NCI-H1105 treated with DMSO at 0.1 percent for 48 hours (cell line): ENCODE data around the gene PSG7.
"Not testable (repeated sequence)": the region's sequence is repeated elsewhere in the genome, so short reads cannot be mapped to it uniquely, and the experiment has no call there.

ENCODE experiments used
- DNase-seq: peaks from one replicate; lab custom pipeline; 2025; lab: John Stamatoyannopoulos, UW

Gene PSG7

GRCh38 chr19:42913516-42913915, 23.5 kb downstream of the PSG7 start:
- DNase-seq: not testable (repeated sequence)

GRCh38 chr19:42912941-42913340, 24.1 kb downstream of the PSG7 start:
- DNase-seq: not testable (repeated sequence)

GRCh38 chr19:42911731-42912130, 25.3 kb downstream of the PSG7 start:
- not testable (repeated sequence) for DNase-seq

GRCh38 chr19:42906162-42906561, 30.8 kb downstream of the PSG7 start:
- not testable (repeated sequence) for DNase-seq

- not testable (repeated sequence) for DNase-seq
These were observed 36.4 kb downstream of the PSG7 start for GRCh38 chr19:42900561-42900960.

- not testable (repeated sequence) for DNase-seq
These were observed 37.3 kb downstream of the PSG7 start for GRCh38 chr19:42899674-42900073.

- DNase-seq: not testable (repeated sequence)
These were observed 37.9 kb downstream of the PSG7 start for GRCh38 chr19:42899110-42899509.

- DNase-seq: not testable (repeated sequence)
These were observed 38.4 kb downstream of the PSG7 start for GRCh38 chr19:42898656-42899055.

GRCh38 chr19:42897729-42898128, 39.3 kb downstream of the PSG7 start:
- not testable (repeated sequence) for DNase-seq

- not testable (repeated sequence) for DNase-seq
These were observed 46.6 kb downstream of the PSG7 start for GRCh38 chr19:42890446-42890845.

GRCh38 chr19:42887876-42888445, 49.0 kb downstream of the PSG7 start:
- DNase-seq: not testable (repeated sequence)

- DNase-seq: not testable (repeated sequence)
These were observed 54.3 kb downstream of the PSG7 start for GRCh38 chr19:42882730-42883129.

- not testable (repeated sequence) for DNase-seq
These were observed 55.0 kb downstream of the PSG7 start for GRCh38 chr19:42882010-42882409.

GRCh38 chr19:42881279-42881678, 55.7 kb downstream of the PSG7 start:
- not testable (repeated sequence) for DNase-seq

- not testable (repeated sequence) for DNase-seq
These were observed 56.4 kb downstream of the PSG7 start for GRCh38 chr19:42880621-42881020.

GRCh38 chr19:42879613-42880012, 57.4 kb downstream of the PSG7 start, which contains the start of gene PSG1:
Gene PSG1 (minus strand): TSS chr19:42879713. CDS start chr19:42879581, 132 bp downstream.
- DNase-seq: no peak

GRCh38 chr19:42876596-42876995, 60.4 kb downstream of the PSG7 start:
- DNase-seq: not testable (repeated sequence)

GRCh38 chr19:42875881-42876280, 61.1 kb downstream of the PSG7 start:
- DNase-seq: not testable (repeated sequence)

- DNase-seq: not testable (repeated sequence)
These were observed 61.9 kb downstream of the PSG7 start for GRCh38 chr19:42874901-42875813.

- DNase-seq: not testable (repeated sequence)
These were observed 62.9 kb downstream of the PSG7 start for GRCh38 chr19:42874136-42874535.
